Effector CD8-positive, alpha-beta T cell (primary cell): Measurements from ENCODE around the gene NFE2.
"Not testable (repeated sequence)": the region's sequence is repeated elsewhere in the genome, so short reads cannot be mapped to it uniquely, and the experiment has no call there.

Source experiments
- DNase-seq: peaks from one replicate; lab custom pipeline; 2025; lab: John Stamatoyannopoulos, UW

NFE2 gene

DNA sequence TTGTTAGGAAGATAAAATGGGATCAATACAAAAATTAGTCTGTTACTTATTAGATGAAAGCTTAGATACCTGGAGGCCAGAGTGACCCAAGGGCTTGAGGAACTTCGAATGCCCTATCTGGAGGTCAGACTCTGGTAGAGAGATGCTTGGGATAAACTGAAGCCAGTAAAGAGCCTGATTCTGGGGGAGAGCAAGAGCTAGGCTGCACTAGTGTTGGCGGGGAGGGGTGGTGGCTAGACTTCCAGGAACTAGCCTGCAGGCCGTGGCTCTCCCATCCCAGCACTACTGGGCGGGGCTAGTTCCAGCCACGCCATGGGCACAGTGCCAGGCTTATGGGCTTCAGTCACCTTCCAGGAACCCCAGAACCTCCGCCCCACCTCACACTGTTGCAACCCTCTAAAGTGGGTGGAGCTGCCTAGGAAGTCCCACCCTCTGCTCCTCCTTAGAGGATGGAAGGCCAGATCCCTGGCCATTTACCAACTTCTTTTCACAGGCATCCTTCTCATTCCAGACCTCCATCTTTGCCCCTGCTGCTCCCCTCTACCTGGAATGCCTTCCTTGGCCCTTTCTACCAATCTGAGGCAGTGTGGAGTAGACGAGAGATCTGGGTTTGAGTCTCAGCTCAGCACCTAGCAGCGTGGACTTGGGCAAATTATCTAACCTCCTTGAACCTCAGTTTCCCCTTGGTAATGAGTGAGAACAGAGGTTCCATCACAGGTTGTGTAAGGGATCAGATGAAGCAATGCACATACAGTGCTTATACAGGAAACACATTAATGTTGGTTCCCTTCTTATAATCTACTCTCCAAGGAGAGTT lies 6.3 kb upstream of the NFE2 start:
- DNase-seq = no peak

DNA sequence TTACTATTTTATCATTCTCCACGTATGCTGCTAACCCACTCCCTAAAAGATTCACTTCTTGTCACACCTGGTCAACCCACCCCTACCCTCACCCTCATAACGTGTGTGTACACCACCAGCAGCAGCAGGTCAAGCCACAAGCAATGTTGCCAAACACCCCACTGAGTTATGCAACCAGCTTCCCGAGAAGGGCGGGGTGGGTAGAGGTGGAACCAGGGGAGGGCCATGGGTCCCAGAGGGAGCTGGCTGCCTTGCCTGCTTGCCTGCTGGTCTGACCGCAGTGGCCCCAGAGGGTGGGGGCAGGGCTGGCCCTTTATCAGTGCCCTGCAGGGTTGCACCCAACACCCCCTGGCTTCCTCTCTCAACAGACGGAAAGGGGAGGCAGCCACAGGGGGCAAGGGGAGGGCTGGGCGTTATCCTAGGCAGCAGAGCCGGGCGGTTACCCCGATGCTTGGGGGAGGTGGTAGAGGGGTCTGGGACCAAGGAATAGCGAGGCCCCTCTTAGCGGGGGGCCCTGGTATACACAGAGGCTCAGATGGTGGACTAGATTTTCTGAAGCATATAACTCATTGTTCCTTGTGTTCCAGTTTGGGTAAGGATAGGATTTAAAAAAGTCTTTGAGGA lies 3.5 kb upstream of the NFE2 start:
- DNase-seq = no peak

DNA sequence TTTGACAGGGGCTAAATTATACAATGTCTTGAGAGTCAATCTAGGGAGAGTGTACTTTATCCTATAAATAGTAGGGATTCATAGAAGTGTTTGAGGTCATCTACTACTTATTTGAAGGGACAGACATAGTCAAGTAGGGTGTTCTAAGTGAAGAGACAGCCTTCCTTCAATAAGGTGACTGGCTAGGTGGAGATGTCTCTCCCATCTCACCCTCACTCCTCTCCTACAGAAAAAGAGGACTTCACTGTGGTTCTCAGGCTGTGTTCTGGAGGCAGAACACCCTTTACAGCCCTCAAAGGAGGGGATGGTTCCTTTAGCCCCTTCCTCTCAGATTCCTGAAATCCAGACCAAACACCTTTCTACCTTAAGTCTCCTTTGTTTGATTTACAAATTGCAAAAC lies 2.8 kb upstream of the NFE2 start:
- DNase-seq = no peak

DNA sequence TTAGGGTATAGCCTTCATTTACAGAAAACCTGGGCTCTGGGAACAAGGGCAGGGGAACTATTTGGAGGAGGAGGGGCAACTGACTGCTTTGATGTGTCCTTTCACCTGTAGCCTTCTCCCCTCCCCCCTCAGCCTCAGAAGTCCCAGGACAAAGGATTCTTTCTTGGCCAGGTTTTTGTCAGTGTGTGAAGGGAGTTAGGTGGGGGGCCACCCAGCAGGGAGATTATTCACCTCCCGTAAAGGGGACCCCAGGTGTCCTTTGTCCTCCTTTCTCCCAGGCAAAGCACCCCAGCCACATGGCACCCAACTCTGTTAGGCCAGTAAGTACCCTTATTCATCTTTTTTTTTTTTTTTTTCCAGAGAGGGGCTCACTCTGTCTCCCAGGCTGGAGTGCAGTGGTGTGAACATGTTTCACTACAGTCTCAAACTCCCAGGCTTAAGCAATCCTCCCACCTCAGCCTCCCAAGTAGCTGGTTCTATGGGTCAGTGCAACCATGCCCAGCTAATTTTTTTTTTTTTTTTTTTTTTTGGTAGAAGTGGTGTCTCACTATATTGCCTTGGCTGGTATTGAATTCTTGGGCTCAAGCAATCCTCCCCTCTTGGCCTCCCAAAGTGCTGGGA lies 723 bp upstream of the NFE2 start:
- no peak for DNase-seq

DNA sequence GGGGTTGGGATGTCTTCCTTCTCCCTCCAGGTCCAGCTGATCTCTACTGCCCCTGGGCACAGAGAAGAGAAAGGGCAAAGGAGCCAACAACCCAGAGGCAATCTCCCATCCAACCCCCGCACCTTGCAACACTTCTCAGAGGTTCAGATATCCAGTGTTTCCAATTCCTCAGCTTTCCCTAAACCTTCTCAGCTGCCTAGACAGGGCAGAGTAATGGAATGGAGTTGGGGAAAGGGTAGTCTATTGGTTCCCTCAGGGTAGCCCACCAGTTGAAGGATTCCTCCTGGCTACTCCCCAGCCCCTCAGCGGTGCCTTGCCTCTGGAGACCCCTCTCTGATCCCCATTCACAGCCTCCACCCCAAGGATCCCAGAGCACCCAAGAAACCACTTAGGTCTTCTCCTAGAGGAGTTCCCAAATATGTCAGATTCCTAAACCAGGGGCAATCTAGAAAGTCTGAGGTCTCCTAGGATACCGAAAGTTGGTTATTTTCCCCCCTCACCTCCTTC lies 537 bp downstream of the NFE2 start:
- no peak for DNase-seq

DNA sequence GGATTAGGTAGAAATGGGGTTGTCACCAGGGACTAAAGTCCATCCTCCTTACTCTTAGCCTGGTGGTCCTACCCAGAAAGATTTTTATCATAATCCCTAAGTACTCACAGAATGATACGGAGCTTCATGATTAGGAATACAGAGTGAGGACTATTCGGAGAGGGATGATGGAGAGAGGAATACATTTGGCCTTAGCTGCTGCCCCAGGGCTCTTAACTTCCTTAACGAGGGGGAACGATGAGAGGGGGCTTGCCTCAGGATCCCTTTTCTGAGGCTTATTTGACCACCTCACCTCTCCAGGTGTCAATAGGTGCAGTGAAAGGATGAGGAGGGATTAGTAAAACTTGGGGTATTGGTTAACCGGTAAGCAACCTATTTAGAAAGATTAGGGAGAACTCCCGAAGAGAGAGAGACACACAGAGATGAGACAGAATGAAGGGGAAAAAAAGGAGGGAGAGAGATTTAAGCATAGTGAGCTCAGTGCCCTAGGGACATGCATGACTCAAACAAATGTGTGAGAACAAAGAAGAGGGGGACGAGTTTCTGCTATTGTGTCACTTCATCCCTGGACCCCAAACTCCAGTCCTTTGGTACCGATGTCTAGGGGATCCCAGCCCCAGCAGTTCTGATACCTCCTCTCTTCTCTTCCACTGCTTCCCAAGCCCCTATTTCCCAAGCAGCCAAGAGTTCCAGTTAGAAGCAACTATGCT lies 1.1 kb downstream of the NFE2 start:
- no peak for DNase-seq

DNA sequence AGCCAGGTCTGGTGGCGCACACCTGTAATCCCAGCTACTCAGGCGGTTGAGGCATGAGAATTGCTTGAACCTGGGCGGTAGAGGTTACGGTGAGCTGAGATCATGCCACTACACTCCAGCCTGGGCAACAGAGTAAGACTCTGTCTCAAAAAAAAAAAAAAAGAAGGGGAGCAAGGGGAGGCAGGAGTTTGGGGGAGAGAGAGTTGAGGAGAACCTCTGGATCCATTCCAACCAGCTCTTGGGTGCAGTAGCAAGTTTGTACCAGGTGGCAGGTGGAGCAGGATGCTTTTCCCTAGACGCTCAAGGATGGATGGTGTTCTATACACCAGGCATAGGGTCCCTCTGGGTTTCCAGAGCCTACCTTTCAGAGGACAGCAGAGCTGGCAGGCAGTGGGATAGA lies 1.9 kb downstream of the NFE2 start:
- no peak for DNase-seq

DNA sequence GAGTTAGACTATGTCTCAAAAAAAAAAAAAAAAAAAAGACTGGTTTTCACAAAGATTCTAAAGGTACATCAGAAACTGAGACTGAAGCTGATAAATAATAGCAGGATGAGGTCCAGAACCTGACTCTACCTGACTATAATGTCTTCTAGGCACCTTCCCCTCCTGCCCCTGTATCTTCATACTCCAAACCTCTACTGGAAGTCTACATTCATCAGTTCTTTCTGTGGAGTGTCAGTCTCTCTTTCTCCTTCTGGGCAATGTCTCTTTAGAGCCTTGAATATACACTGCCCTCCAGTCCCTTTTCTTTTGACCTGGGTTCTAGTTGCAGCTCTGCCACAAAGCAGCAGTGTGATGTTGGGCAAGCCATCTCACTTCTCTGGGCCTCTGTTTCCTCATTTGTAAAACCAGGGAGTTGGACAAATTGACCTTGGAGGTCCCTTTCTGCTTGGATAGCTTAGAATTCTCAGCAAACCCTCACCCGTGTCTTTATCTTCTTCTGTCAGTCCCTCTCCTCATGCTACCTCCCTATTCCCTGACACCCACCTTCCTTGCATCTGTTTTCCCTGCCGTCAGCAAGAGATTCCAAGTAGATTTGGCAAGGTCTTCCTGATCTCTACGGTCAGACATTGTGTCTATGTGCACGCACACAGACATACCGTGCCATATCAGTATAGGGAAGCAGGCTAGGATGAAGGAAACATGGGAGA lies 4.3 kb downstream of the NFE2 start:
- no peak for DNase-seq

DNA sequence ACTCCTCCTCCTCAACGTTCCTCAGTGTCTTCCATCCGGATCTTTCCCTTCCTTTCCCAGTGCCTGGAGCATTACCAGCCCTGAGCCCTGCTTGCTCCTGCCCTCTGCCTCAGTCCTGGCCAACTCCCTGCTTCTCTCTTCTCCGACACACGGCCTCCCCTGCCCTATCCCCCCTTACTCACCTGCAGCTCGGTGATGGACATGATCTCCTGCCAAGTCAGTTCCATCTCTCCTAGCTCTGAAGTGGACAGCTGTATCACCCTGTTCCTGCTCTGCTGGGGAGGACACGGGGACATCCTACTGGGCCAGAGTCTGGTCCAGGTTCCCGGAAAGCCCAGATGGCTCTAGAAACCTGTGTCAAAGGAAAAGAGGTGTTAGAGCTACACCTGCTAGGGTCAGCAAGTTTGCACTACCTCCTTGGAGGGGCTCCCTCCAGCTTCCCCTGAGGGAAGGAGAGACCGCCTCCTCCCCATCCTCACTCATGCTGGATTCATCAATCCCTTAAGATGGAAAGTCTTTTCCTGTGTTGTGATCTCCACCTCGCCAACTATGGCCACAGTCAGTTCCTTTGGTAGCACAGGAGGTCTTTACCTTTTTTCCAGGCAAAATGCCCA lies 5.8 kb downstream of the NFE2 start:
- DNase-seq = no peak

DNA sequence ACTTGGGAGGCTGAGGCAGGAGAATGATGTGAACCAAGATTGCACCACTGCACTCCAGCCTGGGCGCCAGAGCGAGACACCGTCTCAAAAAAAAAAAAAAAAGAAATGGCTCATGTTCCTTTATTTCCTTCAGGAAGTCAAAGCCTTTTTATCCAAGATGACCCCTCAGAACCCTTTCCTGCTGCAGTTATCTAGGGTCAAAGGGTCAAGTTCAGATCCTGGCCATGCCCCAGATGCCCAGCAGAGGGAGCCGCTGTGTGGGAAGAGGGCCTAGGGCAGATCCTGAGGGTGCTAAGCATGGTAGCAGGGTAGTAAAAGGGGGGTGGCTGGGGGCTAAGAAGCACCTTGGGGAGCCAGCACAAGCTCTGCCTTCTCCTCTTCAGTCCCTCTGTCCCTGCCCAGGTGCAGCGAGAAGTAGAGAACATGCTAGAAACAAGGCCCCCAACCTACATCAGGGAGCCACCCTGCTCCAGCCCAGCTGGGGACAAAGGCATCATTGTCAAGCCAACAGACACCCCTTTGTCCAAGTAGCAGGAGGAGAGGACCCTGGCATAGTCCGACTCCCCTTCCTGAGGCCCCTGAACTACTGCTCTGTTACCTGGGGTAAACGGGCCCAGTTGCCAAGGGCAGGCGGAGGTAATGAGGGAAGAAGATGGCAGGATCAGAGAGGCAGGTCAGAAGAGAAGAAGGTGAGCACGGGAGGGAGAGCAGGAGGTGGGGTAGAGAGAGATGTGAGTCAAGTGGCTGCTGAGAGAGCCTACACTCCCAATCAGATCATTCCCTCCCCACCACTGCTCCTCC lies 6.5 kb downstream of the NFE2 start:
- DNase-seq = peak; percentile 25

DNA sequence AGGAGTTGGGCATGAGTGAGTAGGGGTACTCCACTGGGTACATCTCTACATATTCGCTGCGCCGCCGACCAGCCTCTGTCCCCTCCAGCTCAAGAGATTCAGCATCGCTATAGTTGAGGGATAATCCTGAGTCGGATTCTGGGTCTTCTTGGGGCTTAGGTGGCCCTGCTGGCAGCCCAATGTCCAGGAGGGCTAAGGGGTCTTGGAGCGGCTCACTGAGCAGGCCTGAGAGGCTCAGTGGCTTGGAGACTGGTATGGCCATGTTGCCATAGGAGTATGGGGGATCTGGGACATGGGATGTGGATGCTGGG lies 7.9 kb downstream of the NFE2 start:
- no peak for DNase-seq

DNA sequence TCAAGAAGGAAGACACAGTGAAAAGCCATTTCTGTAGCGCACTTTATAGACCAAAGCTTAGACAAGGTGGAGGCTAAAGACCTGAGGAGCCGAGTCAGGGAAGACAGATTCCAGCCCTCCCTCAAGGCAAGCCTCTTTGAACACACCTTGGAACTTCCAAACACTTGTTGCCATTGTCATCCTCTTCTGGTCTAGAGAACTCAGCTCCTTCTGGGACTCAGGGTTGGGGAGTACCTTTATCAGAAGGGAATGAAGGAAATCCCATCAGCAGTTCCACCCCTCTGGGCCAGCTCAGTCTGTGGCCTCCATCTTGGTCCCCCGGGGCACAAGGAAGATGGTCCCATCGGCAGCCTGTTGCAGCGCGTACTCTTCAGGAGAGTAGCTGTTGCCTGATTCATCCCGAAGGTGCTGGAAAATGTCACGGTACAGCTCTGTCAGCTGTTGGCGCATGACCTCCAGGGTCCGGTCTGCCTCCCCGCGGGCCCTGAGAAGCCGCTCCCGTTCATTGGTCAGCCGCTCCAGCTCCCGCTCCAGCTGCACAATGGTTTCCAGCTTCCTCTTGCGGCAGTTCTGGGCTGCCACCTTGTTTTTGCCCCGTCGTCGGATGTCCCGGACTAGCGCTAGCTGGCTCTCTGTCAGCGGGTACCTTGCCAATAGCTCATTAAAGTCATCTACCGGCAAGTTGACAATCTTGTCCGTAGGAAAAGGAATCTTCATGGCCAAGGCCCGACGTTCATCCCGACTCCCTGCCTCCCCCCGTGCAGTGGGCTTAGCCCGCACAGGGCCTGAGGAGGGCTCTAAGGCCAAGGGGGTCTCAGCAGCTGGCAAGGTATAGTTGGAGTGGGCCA lies 8.5 kb downstream of the NFE2 start:
- DNase-seq = no peak

DNA sequence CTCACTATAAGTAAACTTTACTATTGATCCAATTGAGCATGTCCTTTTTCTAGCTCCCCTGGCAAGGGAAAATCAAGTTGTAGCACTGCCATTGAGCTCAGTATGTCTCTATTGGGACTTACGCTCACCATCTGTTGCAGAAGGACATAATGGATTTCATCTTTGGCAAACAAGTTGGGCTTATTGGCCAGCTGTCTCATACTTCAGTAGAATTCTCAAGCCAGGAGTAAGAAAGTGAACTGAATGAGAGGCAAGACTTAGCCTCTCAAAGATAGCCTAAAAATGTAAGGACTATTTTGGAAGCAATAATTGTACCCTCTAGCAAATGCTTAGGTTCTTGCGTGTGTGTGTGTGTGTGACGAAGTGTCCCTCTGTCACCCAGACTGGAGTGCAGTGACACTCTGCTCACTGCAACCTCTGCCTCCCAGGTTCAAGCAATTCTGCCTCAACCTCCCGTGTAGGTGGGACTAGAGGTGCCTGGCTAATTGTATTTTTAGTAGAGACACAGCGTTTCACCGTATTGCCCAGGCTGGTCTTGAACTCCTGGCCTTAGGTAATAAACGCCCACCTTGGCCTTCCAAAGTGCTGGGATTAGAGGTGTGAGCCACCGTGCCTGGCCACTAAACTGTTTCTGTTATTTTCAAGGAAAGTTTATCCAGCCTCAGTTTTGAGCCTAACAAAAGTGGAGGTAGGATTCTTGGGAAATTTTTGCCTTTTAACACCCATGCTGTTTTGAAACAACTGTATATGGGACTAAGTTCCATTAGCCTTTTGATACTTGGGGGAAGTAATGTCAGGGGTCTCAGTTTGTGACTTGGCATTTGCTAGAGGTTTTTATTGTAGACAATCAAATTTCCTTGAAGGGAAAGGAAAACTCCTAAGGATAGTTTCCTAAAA lies 13.3 kb downstream of the NFE2 start:
- DNase-seq = no peak

DNA sequence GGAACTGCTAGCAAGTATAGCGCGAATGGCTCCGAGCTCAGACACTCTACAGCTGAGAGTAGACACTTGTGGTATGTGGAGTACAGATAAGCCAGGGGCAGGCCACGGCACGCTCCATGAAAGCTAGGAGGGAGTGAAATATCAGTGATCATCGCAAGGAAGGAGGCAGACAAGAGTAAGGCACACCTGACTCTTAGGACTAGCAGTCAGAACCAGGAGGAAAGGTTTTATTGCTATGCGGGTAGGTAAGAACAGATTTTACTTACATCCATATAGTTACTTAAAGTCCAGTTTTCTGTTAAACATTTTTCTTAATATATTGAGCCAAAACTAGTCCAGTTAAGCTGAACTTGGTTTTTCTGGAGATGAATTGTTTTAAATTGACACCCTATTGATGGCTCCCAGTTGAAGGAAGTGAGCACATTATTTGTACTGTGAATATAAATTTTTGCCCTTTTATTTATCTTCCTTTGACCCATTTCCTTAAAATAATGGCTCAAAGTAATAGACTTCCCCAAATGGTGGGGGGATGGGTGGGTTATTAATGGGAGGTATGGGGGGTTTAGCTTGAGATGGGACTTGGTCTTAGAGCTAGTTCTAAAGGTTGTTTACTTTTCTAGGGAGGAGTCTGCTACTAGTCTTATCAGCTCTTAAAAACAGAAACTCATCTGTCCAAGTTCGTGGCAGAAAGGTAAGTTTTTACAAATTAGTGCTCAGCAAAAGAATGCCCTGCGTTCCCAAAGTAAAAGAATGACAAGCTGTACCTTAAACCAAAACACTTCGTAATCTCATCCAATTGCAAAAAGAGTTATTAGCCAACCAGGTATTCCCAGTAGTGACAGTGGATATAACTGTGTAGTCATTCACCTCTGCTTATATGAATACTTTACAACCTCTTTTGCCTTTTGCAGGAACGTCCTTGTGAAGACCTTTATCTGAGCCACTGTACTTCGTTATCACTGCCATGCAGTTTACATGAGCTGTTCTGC lies 14.5 kb downstream of the NFE2 start:
- DNase-seq = no peak

DNA sequence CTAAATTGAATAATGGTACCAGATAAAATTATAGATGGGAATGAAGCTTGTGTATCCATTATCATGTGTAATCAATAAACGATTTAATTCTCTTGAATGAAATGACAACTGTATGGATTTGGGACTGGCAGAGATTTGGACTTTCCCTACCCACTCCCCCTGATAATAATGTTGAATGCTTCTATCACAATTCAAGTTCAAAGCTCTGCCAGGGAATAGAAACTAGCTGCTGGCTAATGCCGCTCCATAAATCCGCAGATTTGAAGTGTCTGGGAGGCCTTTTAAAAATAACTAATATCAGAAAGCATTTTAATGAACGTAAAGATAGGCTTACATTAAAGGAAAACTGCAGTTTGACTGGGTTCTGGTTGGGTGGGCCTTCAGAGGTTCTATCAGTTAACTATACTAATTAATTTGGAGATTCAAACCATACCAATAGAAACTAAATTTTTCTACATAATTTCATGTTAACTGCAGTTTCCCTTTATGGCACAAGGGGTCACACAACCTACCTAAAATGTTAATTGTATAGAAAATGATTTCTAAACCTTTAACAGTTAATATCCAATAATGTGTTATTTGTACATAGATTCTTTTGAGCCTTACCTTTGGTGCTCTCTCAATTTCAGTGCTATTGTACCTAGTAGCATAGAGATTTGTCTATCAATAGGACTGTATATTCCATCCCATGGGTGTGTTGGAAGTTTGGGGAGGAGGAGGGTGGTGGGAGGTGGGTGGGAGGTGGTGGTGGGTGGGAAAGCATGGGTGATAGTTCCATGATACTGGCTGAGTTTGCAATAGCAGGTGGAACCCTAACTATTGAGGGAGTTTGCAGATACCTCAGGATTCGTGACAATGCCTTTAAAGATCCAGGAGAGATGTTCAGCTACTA lies 15.4 kb downstream of the NFE2 start:
- DNase-seq = no peak

DNA sequence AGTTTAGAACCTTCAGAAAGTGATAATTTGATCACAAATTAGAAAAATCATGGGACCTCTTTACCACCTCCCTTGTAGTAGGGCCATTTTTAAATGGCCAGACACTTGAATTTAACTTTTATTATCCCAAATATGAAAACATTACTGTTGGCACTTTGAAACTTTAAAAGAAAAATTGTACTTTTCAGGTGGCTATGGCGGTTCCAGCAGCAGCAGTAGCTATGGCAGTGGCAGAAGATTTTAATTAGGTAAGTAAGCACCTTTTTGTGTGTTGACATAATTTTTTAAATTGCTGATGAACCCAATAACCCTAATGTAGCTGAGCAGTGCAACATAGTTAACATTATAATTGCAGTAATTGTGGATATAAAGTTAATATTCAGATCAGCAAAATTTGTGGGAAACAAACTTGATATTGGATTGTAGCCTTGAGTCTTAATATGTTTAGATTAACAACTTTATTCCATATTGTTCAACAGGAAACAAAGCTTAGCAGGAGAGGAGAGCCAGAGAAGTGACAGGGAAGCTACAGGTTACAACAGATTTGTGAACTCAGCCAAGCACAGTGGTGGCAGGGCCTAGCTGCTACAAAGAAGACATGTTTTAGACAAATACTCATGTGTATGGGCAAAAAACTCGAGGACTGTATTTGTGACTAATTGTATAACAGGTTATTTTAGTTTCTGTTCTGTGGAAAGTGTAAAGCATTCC lies 16.6 kb downstream of the NFE2 start:
- not testable (repeated sequence) for DNase-seq
